Measurements from ENCODE around the gene C10orf53.

The C10orf53 gene

GRCh38 chr10:49738616-49739360 lies 59.3 kb downstream of the C10orf53 start:
- DNase-seq = no peak

- no peak for DNase-seq
Measured at GRCh38 chr10:49739426-49739825, 60.0 kb downstream of the C10orf53 start.

- no peak for DNase-seq
Measured at GRCh38 chr10:49740346-49741107, 61.1 kb downstream of the C10orf53 start.

- DNase-seq = no peak
Measured at GRCh38 chr10:49741108-49741995, 61.9 kb downstream of the C10orf53 start.

- DNase-seq = no peak
Measured at GRCh38 chr10:49742683-49743463, 63.4 kb downstream of the C10orf53 start.

GRCh38 chr10:49743464-49744075 lies 64.1 kb downstream of the C10orf53 start:
- DNase-seq = no peak

GRCh38 chr10:49744091-49744685 lies 64.7 kb downstream of the C10orf53 start:
- no peak for DNase-seq

- no peak for DNase-seq
Measured at GRCh38 chr10:49744924-49745605, 65.6 kb downstream of the C10orf53 start.

GRCh38 chr10:49745756-49746155 lies 66.3 kb downstream of the C10orf53 start:
- DNase-seq = no peak

- DNase-seq = no peak
Measured at GRCh38 chr10:49746626-49747302, 67.3 kb downstream of the C10orf53 start.
